ENCODE results near the gene INTS11. TPM values are rescaled to one million over a fixed set of nuclear protein-coding genes. Genes with fewer than 3 reads are reported as not detected.

INTS11 gene
- total and polyA plus RNA-seq, 2 of the 13 experiments (the other 11 are each of a cell fraction or from before 2014, with no cell fraction given): 52.8 to 94.8 TPM

- TF ChIP-seq, protein P1, sequence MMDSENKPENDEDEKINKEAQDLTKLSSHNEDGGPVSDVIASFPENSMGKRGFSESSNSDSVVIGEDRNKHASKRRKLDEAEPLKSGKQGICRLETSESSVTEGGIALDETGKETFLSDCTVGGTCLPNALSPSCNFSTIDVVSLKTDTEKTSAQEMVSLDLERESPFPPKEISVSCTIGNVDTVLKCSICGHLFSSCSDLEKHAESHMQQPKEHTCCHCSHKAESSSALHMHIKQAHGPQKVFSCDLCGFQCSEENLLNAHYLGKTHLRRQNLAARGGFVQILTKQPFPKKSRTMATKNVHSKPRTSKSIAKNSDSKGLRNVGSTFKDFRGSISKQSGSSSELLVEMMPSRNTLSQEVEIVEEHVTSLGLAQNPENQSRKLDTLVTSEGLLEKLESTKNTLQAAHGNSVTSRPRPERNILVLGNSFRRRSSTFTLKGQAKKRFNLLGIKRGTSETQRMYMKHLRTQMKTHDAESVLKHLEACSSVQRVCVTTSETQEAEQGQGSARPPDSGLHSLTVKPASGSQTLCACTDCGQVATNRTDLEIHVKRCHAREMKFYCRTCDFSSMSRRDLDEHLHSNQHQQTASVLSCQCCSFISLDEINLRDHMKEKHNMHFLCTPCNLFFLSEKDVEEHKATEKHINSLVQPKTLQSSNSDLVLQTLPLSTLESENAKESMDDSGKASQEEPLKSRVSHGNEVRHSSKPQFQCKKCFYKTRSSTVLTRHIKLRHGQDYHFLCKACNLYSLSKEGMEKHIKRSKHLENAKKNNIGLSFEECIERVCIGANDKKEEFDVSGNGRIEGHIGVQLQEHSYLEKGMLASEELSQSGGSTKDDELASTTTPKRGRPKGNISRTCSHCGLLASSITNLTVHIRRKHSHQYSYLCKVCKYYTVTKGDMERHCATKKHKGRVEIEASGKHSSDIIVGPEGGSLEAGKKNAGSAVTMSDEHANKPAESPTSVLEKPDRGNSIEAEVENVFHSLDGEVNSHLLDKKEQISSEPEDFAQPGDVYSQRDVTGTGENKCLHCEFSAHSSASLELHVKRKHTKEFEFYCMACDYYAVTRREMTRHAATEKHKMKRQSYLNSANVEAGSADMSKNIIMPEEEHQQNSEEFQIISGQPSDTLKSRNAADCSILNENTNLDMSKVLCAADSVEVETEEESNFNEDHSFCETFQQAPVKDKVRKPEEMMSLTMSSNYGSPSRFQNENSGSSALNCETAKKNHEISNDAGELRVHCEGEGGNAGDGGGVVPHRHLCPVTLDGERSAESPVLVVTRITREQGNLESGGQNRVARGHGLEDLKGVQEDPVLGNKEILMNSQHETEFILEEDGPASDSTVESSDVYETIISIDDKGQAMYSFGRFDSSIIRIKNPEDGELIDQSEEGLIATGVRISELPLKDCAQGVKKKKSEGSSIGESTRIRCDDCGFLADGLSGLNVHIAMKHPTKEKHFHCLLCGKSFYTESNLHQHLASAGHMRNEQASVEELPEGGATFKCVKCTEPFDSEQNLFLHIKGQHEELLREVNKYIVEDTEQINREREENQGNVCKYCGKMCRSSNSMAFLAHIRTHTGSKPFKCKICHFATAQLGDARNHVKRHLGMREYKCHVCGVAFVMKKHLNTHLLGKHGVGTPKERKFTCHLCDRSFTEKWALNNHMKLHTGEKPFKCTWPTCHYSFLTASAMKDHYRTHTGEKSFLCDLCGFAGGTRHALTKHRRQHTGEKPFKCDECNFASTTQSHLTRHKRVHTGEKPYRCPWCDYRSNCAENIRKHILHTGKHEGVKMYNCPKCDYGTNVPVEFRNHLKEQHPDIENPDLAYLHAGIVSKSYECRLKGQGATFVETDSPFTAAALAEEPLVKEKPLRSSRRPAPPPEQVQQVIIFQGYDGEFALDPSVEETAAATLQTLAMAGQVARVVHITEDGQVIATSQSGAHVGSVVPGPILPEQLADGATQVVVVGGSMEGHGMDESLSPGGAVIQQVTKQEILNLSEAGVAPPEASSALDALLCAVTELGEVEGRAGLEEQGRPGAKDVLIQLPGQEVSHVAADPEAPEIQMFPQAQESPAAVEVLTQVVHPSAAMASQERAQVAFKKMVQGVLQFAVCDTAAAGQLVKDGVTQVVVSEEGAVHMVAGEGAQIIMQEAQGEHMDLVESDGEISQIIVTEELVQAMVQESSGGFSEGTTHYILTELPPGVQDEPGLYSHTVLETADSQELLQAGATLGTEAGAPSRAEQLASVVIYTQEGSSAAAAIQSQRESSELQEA (CRISPR knock-in tag; IDR thresholded peaks at IDR 0.05; ENCODE audit: not compliant biosample characterization): peak; percentile 50
- no peak for TF ChIP-seq SSRP1 (CRISPR knock-in tag; IDR thresholded peaks at IDR 0.05)
- TF ChIP-seq MIXL1 (CRISPR knock-in tag; IDR thresholded peaks at IDR 0.05): no peak
- TF ChIP-seq CREM (IDR thresholded peaks at IDR 0.05): 0 out of 2 replicates have a peak, but pooled peaks have one; percentile 46
- TF ChIP-seq CREM (CRISPR knock-in tag; IDR thresholded peaks at IDR 0.05): no peak
- peak; percentile 51; the same call in 1 of the 2 replicates for TF ChIP-seq ZNF709 (CRISPR knock-in tag; IDR thresholded peaks at IDR 0.05)
- no peak for TF ChIP-seq TMF1 (CRISPR knock-in tag; IDR thresholded peaks at IDR 0.05; ENCODE audit: low read depth)
- peak; percentile 34; the same call in 1 of the 2 replicates for TF ChIP-seq IRF2 (CRISPR knock-in tag; IDR thresholded peaks at IDR 0.05)
- peak; percentile 98 for TF ChIP-seq NR2F2 (IDR thresholded peaks at IDR 0.05; ENCODE audit: borderline replicate concordance, low read depth)
- TF ChIP-seq HOXA3 (CRISPR knock-in tag; IDR thresholded peaks at IDR 0.05): peak; percentile 58
- TF ChIP-seq ZBTB8A (CRISPR knock-in tag; IDR thresholded peaks at IDR 0.05; ENCODE audit: borderline replicate concordance, low read depth): peak; percentile 57; the same call in 1 of the 2 replicates
- TF ChIP-seq SRY (CRISPR knock-in tag; IDR thresholded peaks at IDR 0.05): peak; percentile 76; the same call in 1 of the 2 replicates
- TF ChIP-seq ZNF296 (CRISPR knock-in tag; conservative IDR thresholded peaks at IDR 0.05): peak; percentile 98
- TF ChIP-seq, protein P2, sequence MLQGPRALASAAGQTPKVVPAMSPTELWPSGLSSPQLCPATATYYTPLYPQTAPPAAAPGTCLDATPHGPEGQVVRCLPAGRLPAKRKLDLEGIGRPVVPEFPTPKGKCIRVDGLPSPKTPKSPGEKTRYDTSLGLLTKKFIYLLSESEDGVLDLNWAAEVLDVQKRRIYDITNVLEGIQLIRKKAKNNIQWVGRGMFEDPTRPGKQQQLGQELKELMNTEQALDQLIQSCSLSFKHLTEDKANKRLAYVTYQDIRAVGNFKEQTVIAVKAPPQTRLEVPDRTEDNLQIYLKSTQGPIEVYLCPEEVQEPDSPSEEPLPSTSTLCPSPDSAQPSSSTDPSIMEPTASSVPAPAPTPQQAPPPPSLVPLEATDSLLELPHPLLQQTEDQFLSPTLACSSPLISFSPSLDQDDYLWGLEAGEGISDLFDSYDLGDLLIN (CRISPR knock-in tag; IDR thresholded peaks at IDR 0.05; ENCODE audit: borderline replicate concordance): no peak
- TF ChIP-seq ZZZ3 (CRISPR knock-in tag; IDR thresholded peaks at IDR 0.05; ENCODE audit: borderline replicate concordance): no peak; the same call in 1 of the 2 replicates
- peak; percentile 52; the same call in 1 of the 2 replicates for TF ChIP-seq UBTF (CRISPR knock-in tag; IDR thresholded peaks at IDR 0.05)
Measured at GRCh38 chr1:1359664-1360468, 35.4 kb upstream of the INTS11 start (continued).
